Measurements from ENCODE around the gene CDHR3.

The CDHR3 gene

GRCh38 chr7:106049139-106049752 lies 86.2 kb downstream of the CDHR3 start:
- TF ChIP-seq CTCF (conservative IDR thresholded peaks at IDR 0.05; ENCODE audit: low read depth, low read length): no peak
- H3K27ac ChIP-seq: no peak overlapping the region
- H3K36me3 ChIP-seq (ENCODE audit: insufficient read depth): no peaks in the 10 kb centered on the region
- no peaks in the 10 kb centered on the region for H3K27me3 ChIP-seq (ENCODE audit: insufficient read depth, low read depth)
- no peak overlapping the region for H3K4me2 ChIP-seq
- no peaks in the 10 kb centered on the region for H4K20me1 ChIP-seq (ENCODE audit: insufficient read depth)
- no peaks in the 10 kb centered on the region for H3K4me1 ChIP-seq (ENCODE audit: low read depth, poor library complexity, severe bottlenecking)
- H3K79me2 ChIP-seq (ENCODE audit: insufficient read depth, low read depth): no peaks in the 10 kb centered on the region
- H3K9ac ChIP-seq: no peak overlapping the region
- no peak overlapping the region for H2AFZ ChIP-seq (ENCODE audit: low read depth)
- no peak overlapping the region for H3K4me3 ChIP-seq (IDR thresholded peaks at IDR 0.05; ENCODE audit: insufficient read depth, low read depth, low read length)

- no peaks in the 10 kb centered on the region for H3K27me3 ChIP-seq (ENCODE audit: insufficient read depth, low read depth)
- H3K4me3 ChIP-seq (IDR thresholded peaks at IDR 0.05; ENCODE audit: insufficient read depth, low read depth, low read length): no peak overlapping the region
- H3K79me2 ChIP-seq (ENCODE audit: insufficient read depth, low read depth): no peaks in the 10 kb centered on the region
- H3K4me2 ChIP-seq: no peak overlapping the region
- H3K27ac ChIP-seq: no peak overlapping the region
- no peaks in the 10 kb centered on the region for H3K36me3 ChIP-seq (ENCODE audit: insufficient read depth)
- H3K9ac ChIP-seq: no peak overlapping the region
- H4K20me1 ChIP-seq (ENCODE audit: insufficient read depth): no peaks in the 10 kb centered on the region
- no peak overlapping the region for H2AFZ ChIP-seq (ENCODE audit: low read depth)
- no peaks in the 10 kb centered on the region for H3K4me1 ChIP-seq (ENCODE audit: low read depth, poor library complexity, severe bottlenecking)
- no peak for TF ChIP-seq CTCF (conservative IDR thresholded peaks at IDR 0.05; ENCODE audit: low read depth, low read length)
These were observed 87.1 kb downstream of the CDHR3 start for GRCh38 chr7:106050002-106050745.

GRCh38 chr7:106050746-106051117 lies 87.7 kb downstream of the CDHR3 start:
- Histone ChIP-seq H3K4me2 (no peak overlapping the region), H4K20me1 (ENCODE audit: insufficient read depth) (no peaks in the 10 kb centered on the region), H3K4me3 (IDR thresholded peaks at IDR 0.05; ENCODE audit: insufficient read depth, low read depth, low read length) (no peak overlapping the region), H3K36me3 (ENCODE audit: insufficient read depth) (no peaks in the 10 kb centered on the region), H2AFZ (ENCODE audit: low read depth) (no peak overlapping the region), H3K27me3 (ENCODE audit: insufficient read depth, low read depth) (no peaks in the 10 kb centered on the region), H3K27ac (no peak overlapping the region), H3K79me2 (ENCODE audit: insufficient read depth, low read depth) (no peaks in the 10 kb centered on the region), H3K9ac (no peak overlapping the region), H3K4me1 (ENCODE audit: low read depth, poor library complexity, severe bottlenecking) (no peaks in the 10 kb centered on the region)
- no peak for TF ChIP-seq CTCF (conservative IDR thresholded peaks at IDR 0.05; ENCODE audit: low read depth, low read length)

GRCh38 chr7:106052681-106053080 lies 89.6 kb downstream of the CDHR3 start:
- Histone ChIP-seq H3K36me3 (ENCODE audit: insufficient read depth) (no peaks in the 10 kb centered on the region), H3K27me3 (ENCODE audit: insufficient read depth, low read depth) (no peaks in the 10 kb centered on the region), H3K9ac (no peak overlapping the region), H4K20me1 (ENCODE audit: insufficient read depth) (no peaks in the 10 kb centered on the region), H2AFZ (ENCODE audit: low read depth) (no peak overlapping the region), H3K4me3 (IDR thresholded peaks at IDR 0.05; ENCODE audit: insufficient read depth, low read depth, low read length) (no peak overlapping the region), H3K27ac (no peak overlapping the region), H3K4me1 (ENCODE audit: low read depth, poor library complexity, severe bottlenecking) (no peaks in the 10 kb centered on the region), H3K79me2 (ENCODE audit: insufficient read depth, low read depth) (no peaks in the 10 kb centered on the region), H3K4me2 (no peak overlapping the region)
- no peak for TF ChIP-seq CTCF (conservative IDR thresholded peaks at IDR 0.05; ENCODE audit: low read depth, low read length)
